HG03354 (cell line): ENCODE results near the gene ACTN4.

ENCODE experiments used
- ATAC-seq: cut with Tn5 transposase; IDR thresholded peaks from one replicate; pipeline ENCODE4 v1.9.1; 2021; ENCODE audit warnings: mild to moderate bottlenecking; ENCODE audit not compliant: unreplicated experiment, poor library complexity, severe bottlenecking

ACTN4 gene

GRCh38 chr19:38634757-38635482 lies 12.5 kb upstream of the ACTN4 start:
- no peak for ATAC-seq

- ATAC-seq, result no peak
Observed at GRCh38 chr19:38635483-38636399, 11.7 kb upstream of the ACTN4 start.

DNA sequence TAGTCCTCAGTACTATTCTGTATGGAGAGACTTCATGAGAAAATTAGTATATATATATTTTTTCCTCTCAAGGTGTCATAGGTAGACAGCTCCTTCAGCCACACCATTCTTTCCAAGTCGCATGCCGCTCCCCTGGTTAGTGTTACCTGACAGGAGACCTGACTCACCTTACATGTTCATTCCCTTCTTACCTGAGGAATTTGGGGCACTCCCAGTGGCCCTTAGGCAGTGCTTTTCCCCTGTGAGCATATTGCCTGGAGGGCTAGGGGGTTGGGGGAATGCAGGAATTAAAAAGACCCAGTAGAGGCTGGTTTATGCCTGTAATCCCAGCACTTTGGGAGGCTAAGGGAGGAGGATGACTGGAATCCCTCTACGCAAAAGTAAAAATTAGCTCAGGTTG lies 9.0 kb upstream of the ACTN4 start:
- no peak for ATAC-seq

- no peak for ATAC-seq
Observed at GRCh38 chr19:38639679-38640078, 7.8 kb upstream of the ACTN4 start.

- no peak for ATAC-seq
Observed at GRCh38 chr19:38640368-38640767, 7.1 kb upstream of the ACTN4 start.

- no peak for ATAC-seq
Observed at GRCh38 chr19:38642176-38642575, 5.3 kb upstream of the ACTN4 start.

DNA sequence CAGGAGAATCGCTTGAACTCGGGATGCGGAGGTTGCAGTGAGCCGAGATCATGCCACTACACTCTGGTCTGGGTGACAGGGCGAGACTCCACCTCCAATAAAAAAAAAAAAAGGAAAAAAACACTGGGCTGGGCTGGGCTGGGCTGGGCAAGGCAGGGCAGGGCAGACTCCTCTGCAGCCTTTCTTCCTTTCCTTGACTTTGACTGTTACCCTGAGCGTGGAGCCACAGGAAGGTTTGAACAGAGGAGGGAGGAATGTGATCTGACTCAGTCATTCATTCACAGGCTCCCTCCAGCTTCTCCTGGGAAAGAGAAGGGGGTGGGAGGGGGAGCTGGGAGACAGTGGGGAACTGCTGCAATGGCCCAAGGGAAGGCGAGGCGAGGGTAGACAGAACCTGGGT lies 2.7 kb upstream of the ACTN4 start:
- ATAC-seq, result no peak

DNA sequence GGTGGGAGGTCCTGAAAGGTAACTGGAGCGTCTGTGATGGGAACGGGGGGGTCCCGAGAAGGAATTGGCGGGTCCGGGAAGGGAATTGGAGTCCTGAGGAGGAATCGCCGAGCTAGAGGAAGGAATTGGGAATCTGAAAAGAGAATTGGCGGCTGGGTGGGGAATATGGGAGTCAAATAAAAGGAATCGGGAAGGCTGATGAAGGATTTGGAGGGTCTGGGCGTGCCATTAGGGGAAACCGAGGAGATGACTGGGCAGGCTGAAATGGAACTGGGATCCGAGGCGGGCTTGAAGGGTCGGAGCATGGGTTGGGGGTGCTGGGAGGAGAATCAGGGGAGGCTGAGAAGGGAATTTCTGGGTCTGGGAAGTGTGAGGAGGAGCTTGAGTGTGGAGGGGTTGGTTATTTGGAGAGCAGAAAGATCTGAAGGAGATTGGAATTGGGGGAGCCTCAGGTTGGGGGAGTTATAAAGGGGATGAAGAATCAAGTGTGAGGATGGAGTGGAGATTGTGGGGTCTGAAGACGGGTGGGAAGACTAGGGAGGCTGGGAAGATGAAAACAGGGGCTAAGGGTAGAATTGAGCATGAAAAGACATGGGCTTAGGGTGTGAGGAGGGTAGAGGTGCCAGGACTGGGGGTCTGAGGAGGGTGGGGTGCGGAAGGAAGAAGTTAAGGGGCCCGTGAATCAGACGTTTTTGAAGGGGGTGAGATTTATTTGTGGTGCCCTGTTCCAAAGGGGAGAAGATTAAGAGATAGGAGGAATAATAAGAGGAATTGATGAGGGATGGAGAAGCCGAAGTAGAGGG lies 718 bp downstream of the ACTN4 start:
- ATAC-seq, result no peak

- ATAC-seq, result no peak
Observed at GRCh38 chr19:38648769-38649304, 1.4 kb downstream of the ACTN4 start.

- no peak for ATAC-seq
Observed at GRCh38 chr19:38649305-38650171, 2.1 kb downstream of the ACTN4 start.

DNA sequence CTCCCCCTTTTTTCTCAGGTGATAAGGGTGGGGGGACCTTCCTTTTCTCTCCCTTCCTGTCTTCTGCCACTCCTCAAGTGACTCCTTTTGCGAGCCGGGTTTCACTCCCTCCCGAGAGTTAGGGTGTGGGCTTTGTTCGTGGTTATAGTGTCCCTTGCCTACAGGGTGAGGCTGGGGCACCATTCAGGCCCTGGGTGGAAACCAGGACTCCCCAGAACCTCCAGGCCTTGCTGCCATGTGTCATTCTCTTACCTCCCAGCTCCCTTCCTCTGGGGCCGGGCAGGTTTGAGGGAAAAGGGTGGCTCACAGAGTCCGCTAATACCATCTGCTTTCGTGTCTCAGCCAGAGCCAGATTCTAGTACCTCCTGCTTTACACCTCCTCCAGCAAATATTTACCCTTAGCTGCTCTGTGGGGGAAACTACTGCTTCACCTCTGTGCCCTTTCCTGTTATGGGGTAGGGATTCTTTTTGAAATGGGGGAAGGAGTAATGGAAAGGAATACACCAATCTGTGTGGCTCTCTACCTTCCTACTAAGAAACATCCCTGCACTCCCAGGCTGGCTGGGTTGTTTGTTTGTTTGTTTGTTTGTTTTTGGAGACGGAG lies 2.8 kb downstream of the ACTN4 start:
- ATAC-seq, result no peak

DNA sequence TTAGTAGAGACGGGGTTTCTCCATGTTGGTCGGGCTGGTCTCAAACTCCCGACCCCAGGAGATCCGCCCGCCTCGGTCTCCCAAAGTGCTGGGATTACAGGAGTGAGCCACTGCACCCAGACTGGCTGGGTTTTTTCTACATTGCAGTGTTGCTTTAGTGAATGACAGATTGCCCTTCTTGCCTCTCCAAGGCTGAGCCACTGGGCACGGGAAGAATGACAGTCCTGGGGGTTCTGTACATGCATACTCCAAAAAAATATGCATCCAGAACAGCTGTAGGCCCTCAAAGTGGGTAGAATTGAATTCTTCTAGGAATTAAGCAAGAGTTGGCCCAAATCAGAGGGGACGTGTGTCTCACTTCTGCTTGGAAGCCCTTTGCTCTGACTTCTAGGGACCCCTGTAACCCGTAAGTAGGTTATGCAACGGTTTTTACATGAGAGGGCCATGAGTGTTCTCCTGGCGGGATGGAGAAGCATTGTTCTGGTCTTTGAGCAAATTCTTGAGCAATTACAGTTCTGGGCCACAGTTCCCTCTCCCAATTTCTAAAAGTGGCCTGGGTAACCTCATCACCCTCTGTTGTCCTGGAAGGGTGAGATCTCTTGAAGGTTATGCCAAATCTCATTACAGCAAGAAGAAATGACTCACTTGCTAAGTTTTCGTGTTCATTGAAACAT lies 3.6 kb downstream of the ACTN4 start:
- ATAC-seq, result no peak

DNA sequence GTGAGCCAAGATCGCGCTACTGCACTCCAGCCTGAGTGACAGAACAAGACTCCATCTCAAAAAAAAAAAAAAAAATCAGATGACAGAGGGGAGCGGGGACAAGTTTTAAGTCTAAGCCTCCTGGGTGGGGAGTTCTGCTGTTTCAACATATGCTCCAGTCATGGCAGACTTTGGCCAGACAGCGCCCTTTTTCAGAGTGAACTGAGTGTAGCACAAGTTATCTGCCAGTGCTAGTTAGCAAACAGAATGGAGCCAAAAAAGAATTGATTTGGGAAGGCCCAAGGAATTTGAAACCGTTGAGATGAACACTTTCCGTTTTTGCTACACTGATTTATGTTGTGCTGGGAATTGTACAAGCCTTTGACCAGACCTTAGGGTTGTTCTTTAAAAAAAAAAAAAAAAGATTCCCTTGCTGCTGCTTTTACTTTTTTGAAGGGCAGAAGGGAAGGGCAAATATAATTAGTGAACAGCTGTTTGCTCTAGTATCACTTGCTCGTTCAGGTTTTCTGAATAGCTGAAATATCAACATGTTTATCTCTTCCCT lies 5.7 kb downstream of the ACTN4 start:
- ATAC-seq, result no peak

DNA sequence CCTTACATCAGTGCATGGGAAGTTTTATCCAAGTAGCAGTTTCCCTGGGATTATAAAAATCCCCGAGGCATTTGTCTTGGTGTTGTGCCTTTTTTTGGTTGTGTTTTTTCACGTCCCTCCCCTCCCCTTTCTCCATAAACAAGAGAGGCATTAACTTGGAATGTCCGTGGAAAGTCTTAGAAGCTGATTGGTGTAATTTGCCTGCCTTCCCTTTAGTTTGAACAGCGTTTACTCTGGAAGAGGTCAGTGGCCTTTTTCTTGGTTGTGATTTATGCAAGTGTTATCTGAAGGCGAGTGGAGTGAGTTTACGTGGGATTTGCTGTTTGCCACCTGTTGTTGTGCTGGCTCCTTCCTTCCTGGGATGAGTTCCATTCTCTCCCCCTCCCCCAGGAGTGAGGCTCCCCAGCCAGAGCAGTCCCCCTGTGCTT lies 7.2 kb downstream of the ACTN4 start:
- no peak for ATAC-seq

GRCh38 chr19:38655148-38655824 lies 7.8 kb downstream of the ACTN4 start:
- ATAC-seq, result no peak

DNA sequence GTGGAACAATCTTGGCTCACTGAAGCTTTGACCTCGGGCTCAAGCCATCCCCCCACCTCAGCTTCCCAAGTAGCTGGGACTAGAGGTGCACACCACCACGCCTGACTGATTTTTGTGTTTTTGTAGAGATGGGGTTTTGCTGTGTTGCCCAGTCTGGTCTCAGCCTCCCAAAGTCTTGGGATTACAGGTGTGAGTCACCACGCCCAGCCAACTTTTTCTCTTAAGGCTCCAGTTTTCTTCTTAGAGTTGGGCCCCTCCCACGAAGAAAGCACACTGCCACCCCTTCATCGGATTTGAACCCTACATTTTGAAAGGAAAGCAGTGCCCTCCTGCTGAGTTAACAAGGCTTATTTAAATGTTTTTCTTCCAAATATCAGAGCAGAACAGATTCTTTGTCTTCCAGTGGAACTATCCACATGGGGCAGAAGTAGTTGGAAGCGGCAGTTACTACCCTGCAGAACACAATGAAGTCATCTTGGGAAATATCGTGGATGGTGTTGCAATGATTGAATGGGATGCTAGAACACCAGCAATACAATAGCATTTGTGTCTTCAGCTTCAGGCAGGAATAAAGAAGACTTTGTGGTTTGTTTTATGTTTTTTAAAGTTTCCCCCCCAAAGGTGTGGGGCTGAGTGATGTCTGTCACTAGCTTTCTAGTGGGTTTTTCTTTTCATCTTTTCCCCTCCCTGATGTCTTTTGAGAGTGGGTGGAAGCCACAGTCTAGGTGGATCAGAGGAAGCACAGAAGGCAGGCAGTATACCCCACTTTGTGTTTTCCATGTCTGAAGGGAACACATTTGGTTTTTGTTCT lies 8.9 kb downstream of the ACTN4 start:
- ATAC-seq, result no peak
